Adrenal gland (tissue), 5 donors: ENCODE results near the gene FAM43B.

Source experiments
- CTCF ChIP-seq, 6 experiments: fragments of 450-650 bp in 4 of 6; fragments of 200-600 bp in 2 of 6; sonication (generic) in 1 of 6; IDR thresholded peaks; 1 replicate in 5 of 6; 2 replicates in 1 of 6; pipeline versions ENCODE4 v1.5.1 to v1.8.0; 2016 to 2021; ENCODE audit warnings: antibody characterized with exemption in 6 of 6, mild to moderate bottlenecking in 2 of 6, moderate library complexity in 1 of 6
- POLR2A ChIP-seq, 2 donors: fragments of 450-650 bp; IDR thresholded peaks; one replicate each; pipeline ENCODE4 v1.6.1; 2017; ENCODE audit warnings: antibody characterized with exemption in 2 of 2, mild to moderate bottlenecking in 2 of 2, moderate library complexity in 1 of 2
- donor health status: DM: no; HTN: no; CAD: no.

DNA sequence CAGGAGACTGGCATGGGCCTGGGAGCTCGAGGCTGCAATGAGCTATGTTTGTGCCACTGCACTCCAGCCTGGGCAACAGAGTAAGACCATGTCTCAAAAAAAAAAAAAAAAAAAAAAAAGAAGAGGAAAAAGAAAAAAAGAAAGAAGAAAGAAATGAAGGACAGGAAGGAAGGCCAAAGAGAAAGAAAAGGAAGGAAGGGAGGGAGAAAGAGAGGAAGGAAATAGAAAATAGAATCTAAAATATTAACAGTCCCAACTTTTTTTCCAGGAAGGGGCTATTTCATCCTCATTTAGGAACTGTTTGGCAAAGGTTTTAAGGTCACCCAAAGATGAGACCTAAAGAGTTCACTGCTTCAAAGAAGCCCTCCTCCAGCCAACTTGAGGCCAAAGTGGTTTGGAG lies 46.9 kb upstream of the FAM43B start:
- TF ChIP-seq CTCF (IDR thresholded peaks at IDR 0.05) (no peak), POLR2A (IDR thresholded peaks at IDR 0.05) (no peak)
